T-helper 17 cell (primary cell): ENCODE measurements around the gene ITGB2. TPM values are rescaled to one million over a fixed set of nuclear protein-coding genes. Genes with fewer than 3 reads are reported as not detected.

Source experiments
- ATAC-seq: fragments of 150-1000 bp; cut with Tn5 transposase; 2 replicates; pipeline ENCODE4 v1.10.0; 2021; ENCODE audit warnings: mild to moderate bottlenecking, moderate library complexity
- DNase-seq, 3 donors: peaks; one replicate each; pipeline versions ENCODE4 v3.0.0 to v3.0.0-alpha.2; 2020 to 2021
- H3K9me3 ChIP-seq: one replicate; pipeline ENCODE4 v1.7.0; 2013; ENCODE audit warnings: low read length, mild to moderate bottlenecking; ENCODE audit not compliant: control insufficient read depth, poor library complexity, severe bottlenecking
- H3K27ac Mint-ChIP-seq: one replicate; pipeline ENCODE4 v1.8.0; 2022; ENCODE audit warnings: mild to moderate bottlenecking, moderate library complexity, mixed read lengths
- H3K27me3 Mint-ChIP-seq: one replicate; pipeline ENCODE4 v1.8.0; 2022; ENCODE audit warnings: mixed read lengths
- H3K36me3 Mint-ChIP-seq: one replicate; pipeline ENCODE4 v1.8.0; 2022; ENCODE audit warnings: low read depth, mixed read lengths
- H3K4me1 Mint-ChIP-seq: one replicate; pipeline ENCODE4 v1.8.0; 2022; ENCODE audit warnings: mild to moderate bottlenecking, mixed read lengths
- H3K4me3 Mint-ChIP-seq: one replicate; pipeline ENCODE4 v1.8.0; 2022; ENCODE audit warnings: mild to moderate bottlenecking, moderate library complexity, mixed read lengths
- total RNA-seq, 4 donors: library from RNA in 2 of 4; stranded (reverse) in 2 of 4; gene quantifications; one replicate each; pipeline ENCODE4 v1.2.3 and lab custom pipeline; 2022 to 2026

The ITGB2 gene
- total RNA-seq, 2 donors from 2014 or later: 248 to 359 TPM

DNA sequence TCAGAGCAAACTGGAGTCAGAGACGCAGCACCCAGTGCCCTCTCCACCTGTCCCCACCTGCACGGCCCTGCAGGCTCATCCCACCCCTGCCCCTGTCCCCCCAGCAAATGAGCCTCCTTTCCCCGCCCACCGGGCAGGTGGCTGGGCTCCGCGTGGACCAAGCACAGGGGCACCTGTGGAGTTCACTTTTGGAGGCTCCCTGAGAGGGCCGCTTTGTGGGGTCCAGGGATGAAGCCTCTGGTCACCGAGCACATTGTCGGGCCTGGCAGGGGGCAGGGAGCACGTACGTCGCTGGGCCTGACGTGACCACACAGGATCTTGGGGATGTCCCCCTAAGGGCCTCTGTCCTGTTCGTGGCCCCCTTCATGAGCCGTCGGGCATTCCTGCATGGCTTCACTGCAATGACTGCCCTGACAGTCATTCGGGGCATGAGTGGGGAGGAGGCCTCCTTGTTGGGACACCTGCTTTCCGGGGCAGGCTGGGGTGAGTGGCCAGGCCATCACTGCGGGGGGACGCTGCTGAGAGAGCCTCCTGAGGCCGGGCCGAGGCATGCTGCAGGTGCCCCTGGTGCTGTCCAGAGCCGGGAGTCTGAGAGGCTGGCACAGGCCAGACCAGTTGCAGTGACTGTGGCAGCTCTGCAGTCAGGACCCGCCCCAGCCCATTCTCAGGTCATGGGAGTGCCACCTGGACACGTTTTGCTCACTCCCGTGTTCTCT is 38.8 kb upstream of the ITGB2 start:
- Mint-ChIP-seq H3K36me3 (no peaks in the 10 kb centered on the region), H3K27me3 (no peaks in the 10 kb centered on the region), H3K4me3 (no peak overlapping the region), H3K4me1 (peaks cover 22% of the 10 kb centered on the region), H3K27ac (no peak overlapping the region)
- no peak for DNase-seq
- no peak for ATAC-seq
- no peaks in the 10 kb centered on the region for H3K9me3 ChIP-seq

DNA sequence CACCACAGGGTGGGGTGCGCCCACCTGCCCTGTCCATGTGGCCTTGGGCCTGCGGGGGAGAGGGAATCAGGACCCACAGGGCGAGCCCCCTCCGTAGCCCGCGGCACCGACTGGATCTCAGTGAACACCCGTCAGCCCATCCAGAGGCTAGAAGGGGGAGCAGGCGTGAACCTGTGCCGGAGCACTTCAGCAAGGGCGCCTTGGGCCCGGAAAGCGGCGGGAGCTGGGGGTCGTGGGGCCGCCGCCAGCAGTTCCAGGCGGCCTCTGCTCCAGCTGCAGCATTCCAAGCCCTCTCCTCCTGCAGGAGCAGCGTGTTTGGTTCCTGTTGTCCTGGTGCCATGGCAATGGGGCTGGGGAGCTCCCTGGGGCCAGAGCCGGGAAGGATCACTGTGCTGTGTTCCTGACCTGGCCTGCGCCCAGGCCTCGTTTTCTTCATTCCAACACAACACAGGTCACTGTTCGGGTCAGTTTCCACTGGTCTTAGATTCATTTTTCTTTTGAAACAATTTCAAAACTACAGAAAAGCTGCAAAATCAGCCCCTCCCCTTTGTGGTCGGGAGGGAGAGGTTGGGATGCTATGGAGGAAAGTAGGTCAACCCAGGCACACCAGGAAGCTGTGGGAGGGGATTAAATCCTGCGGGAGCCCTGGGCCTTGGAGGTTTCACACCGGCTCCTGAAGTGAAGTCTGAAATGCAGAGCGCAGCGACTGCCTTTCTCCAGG is 37.9 kb upstream of the ITGB2 start:
- ATAC-seq (no peak), DNase-seq (no peak)
- Mint-ChIP-seq H3K27me3 (no peaks in the 10 kb centered on the region), H3K4me1 (peaks cover 20% of the 10 kb centered on the region), H3K36me3 (no peaks in the 10 kb centered on the region), H3K4me3 (no peak overlapping the region), H3K27ac (no peak overlapping the region)
- no peaks in the 10 kb centered on the region for H3K9me3 ChIP-seq

DNA sequence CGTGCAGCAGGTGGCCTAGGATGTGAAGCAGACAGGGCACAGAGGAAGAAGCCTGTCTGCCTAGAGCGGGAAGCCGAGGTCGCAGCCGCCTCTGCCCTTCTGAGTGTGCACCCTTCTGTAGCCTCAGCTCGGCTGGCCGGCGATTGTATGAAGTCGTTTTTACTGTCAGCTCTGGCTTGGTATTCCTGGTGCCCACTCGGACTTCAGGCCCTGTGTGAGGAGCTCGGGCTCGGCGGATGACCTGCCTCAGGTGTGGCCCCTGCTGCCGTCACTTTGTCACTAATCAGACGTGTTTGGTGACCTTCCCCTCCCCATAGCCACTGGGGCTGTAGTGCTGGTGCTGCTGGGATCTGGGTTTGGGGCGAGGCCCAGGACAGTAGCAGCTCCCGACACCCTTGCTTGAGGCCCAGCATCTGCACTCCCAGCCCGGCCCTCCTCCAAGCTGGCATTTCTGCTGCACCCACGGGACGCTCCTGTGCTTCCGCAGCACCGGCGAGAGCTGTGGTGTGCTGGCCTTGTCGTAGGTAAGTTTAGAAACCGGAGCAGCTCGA is 37.3 kb upstream of the ITGB2 start:
- no peaks in the 10 kb centered on the region for H3K9me3 ChIP-seq
- H3K27ac Mint-ChIP-seq: no peak overlapping the region
- H3K4me1 Mint-ChIP-seq: peaks cover 17% of the 10 kb centered on the region
- no peak for ATAC-seq
- DNase-seq: no peak
- H3K4me3 Mint-ChIP-seq: no peak overlapping the region
- H3K36me3 Mint-ChIP-seq: no peaks in the 10 kb centered on the region
- no peaks in the 10 kb centered on the region for H3K27me3 Mint-ChIP-seq

DNA sequence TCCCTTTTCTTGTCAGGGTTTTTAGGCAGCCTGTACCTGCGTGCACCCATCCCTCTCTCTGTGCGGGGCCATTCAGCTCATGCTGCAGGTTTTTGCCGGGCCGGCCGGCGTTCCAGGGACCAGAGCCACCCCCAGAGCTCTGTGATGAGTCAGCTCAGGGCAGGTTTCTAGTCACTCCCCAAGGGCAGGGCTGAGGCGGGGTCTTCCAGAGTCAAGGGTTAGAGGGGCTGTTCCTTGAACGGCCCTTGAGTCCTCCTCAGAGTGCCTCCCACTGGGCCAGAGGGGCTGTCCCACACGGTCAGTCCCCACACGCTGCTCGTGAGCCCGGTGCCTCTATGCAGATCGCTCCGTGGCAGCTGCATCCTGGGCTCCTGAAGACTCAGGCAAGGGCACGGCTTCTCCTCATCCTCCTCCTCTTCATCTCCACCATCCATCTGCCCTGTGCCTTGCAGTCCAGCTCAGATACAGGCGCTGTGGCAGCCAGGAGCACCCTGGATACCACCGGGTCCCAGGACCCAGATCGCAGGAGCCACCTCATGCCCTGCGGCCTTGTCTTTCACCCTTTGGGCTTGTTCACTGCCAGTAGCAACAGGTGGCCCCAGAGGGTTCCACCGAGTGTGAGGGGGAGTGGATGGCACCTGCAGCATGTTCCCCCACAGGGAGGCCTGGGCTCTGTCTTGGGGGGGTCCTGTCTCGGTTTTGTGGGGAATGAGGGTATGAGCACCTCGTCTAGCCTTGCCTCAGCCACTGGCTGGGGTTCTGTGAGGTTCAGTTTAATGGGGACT is 36.5 kb upstream of the ITGB2 start:
- Mint-ChIP-seq H3K4me3 (no peak overlapping the region), H3K27ac (no peak overlapping the region), H3K4me1 (peaks cover 17% of the 10 kb centered on the region), H3K27me3 (no peaks in the 10 kb centered on the region), H3K36me3 (no peaks in the 10 kb centered on the region)
- ATAC-seq (no peak), DNase-seq (no peak)
- no peaks in the 10 kb centered on the region for H3K9me3 ChIP-seq

DNA sequence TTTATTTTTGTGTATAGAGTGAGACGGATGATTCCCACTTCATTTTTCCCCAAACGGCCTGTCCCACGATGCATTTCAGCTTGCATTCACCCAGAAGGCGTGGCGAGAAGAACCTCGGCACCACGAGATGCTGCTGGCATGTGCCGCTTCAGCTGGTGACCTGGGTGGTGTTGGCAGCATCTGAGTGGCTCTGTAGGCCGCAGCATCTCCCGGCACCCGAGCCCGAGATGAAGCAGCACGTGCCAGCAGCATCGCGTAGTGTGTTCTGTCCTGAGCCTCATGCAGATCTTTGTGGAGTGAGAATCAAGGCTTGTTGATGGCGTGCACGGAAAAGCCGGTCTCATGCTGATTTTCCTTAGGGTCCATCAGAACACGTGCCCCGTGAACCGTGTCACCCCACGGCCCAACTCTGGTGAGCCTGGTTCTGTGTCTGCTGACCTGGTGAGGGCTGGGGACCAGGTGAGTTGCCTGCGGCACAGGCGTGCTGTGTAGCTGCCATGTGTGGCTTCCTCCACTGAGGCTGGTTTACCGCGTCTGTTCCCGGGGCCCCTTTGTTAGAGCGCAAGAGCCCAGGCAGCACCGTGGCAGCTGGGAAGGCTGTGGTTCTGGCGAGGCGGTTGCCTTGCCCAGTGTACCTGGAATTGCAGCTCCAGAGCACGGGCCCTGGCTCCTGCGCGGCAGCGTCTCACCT is 35.8 kb upstream of the ITGB2 start:
- Mint-ChIP-seq H3K27me3 (no peaks in the 10 kb centered on the region), H3K4me1 (peaks cover 17% of the 10 kb centered on the region), H3K36me3 (no peaks in the 10 kb centered on the region), H3K27ac (no peak overlapping the region), H3K4me3 (no peak overlapping the region)
- DNase-seq (no peak), ATAC-seq (no peak)
- no peaks in the 10 kb centered on the region for H3K9me3 ChIP-seq

DNA sequence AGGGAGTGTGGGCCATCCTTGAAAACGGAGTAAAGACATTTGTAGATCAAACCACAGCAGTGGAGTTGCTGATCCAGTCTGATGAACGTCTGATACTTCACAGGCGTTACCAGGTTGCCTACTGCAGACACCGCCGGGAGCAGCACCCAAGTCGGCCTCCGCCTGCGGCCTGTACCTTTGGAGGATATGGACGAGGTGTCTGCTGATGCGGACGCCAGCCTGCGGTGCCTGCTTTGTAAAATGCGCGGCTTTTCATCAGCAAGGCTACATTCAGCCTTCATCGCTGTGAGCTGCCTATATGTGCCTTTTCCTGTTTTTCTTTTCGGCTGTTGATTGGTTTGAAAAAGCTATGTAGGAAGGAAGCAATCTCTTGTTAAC is 35.1 kb upstream of the ITGB2 start:
- no peak for DNase-seq
- H3K27ac Mint-ChIP-seq: peak overlapping the region; percentile 19
- no peak overlapping the region for H3K4me3 Mint-ChIP-seq

DNA sequence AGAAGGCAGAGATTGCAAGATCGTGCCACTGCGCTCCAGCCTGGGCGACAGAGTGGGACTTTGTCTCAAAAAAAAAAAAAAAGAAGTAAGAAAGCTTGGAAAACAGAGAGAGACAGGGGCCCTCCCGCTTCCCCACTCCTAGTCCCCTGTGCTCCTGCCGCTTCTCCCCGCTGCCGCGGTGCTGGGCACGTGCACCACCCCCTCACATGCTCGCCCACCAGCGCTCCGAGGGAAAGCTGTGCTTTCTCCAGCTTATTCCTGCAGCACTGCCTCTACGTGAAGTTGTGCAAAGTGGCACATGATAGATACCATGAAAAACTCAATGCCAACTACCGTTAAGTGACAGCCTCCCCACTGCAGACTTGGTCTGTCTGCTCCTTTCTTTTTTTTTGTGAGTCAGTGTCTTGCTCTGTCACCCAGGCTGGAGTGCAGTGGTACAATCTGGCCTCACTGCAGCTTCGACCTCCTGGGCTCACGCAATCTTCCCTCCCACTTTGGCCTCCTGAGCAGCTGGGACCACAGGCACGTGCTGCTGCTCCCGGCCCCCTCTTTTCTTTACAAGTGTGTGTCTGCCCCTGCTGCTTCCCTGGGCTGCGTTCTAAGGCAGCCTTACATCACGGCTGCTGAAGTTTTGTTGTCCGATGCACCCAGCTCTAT is 34.6 kb upstream of the ITGB2 start:
- H3K9me3 ChIP-seq: no peaks in the 10 kb centered on the region
- Mint-ChIP-seq H3K4me3 (no peak overlapping the region), H3K27me3 (no peaks in the 10 kb centered on the region), H3K4me1 (peaks cover 15% of the 10 kb centered on the region), H3K36me3 (no peaks in the 10 kb centered on the region), H3K27ac (peak overlapping the region; percentile 19)
- ATAC-seq: no peak
- DNase-seq: no peak

More for the DNA sequence above, 35.1 kb upstream of the ITGB2 start:
- no peak for ATAC-seq
- Mint-ChIP-seq H3K4me1 (peaks cover 17% of the 10 kb centered on the region), H3K36me3 (no peaks in the 10 kb centered on the region), H3K27me3 (no peaks in the 10 kb centered on the region)
- no peaks in the 10 kb centered on the region for H3K9me3 ChIP-seq

DNA sequence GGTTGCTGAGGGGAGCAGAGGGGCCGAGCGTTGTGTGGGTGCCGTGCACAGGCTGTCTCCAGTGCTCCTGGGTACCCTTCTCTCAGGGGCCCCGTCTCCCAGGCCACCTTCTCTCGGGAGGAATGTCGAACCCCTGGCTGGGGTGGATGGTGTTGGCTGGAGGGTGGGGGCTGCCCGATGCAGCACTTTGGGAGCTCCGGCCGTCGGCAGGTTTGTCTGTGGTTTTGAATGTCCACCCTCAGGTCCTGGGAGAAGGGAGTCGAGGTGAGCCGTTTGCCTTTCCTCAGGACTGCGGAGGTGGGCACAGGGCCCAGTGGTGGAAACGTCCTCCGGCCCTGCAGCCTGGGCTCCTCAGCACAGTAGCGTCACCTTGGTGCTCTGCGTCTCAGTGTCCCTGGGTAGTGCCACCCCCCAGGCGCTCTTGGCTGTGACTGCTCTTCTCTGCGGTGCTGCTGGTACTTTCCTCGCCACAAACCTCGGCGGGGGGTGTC is 33.6 kb upstream of the ITGB2 start:
- Mint-ChIP-seq H3K27ac (no peak overlapping the region), H3K4me3 (no peak overlapping the region), H3K36me3 (no peaks in the 10 kb centered on the region), H3K4me1 (peaks cover 19% of the 10 kb centered on the region), H3K27me3 (no peaks in the 10 kb centered on the region)
- H3K9me3 ChIP-seq: no peaks in the 10 kb centered on the region
- DNase-seq: no peak
- no peak for ATAC-seq

DNA sequence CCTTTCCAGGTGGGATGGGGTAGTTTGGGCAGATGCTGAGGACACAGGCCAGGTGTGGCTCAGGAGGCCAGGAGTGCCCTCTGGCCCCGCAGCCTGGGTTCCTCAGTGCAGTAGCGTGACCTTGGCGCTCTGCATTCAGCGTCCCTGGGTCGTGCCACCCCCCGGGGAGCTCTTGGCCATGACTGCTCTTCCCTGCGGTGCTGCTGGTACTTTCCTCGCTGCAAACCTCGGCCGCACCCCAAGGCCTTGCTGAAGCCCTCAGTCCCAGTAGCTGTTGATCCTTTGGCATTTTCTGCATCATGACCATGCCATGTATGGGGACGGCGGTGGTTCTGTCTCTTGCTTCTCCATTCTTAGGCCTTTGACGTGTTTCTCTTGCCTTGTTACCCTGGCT is 32.9 kb upstream of the ITGB2 start:
- no peak overlapping the region for H3K4me3 Mint-ChIP-seq
- no peaks in the 10 kb centered on the region for H3K36me3 Mint-ChIP-seq
- no peaks in the 10 kb centered on the region for H3K9me3 ChIP-seq
- peaks cover 15% of the 10 kb centered on the region for H3K4me1 Mint-ChIP-seq
- H3K27ac Mint-ChIP-seq: no peak overlapping the region
- no peak for ATAC-seq
- DNase-seq: no peak
- no peaks in the 10 kb centered on the region for H3K27me3 Mint-ChIP-seq

DNA sequence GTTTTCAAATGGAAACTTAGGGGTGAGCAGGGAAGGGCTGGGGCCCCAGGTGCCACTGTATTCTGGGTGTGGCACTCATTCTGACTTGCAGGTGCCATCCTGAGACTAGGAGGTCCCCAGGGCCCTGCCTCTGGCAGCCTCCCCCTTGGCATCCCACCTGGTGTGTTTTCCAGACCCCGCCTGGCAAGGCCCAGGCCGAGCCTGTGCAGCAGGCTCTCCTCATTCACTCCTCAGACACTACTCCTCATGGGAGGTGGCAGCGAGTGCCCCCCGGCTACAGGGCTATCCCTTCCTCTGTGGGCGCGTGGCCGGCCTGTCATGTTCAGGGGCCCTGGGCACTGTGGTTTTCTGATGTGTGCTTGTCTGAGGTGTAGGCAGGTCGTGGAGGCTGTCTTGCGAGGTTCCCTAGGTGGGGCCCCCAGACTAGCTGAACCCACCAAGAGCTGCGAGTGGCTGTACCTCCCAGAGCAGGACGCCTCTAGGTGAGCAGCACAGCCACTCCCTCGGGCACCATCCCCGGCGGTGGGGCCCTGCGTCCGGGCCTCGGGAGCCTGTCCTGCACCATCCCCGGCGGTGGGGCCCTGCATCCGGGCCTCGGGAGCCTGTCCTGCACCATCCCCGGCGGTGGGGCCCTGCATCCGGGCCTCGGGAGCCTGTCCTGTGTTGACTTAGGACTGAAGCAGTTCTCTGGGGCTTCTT is 32.4 kb upstream of the ITGB2 start:
- no peaks in the 10 kb centered on the region for H3K27me3 Mint-ChIP-seq
- no peaks in the 10 kb centered on the region for H3K9me3 ChIP-seq
- no peak overlapping the region for H3K27ac Mint-ChIP-seq
- ATAC-seq (no peak), DNase-seq (no peak)
- no peak overlapping the region for H3K4me3 Mint-ChIP-seq
- no peaks in the 10 kb centered on the region for H3K36me3 Mint-ChIP-seq
- peaks cover 15% of the 10 kb centered on the region for H3K4me1 Mint-ChIP-seq

DNA sequence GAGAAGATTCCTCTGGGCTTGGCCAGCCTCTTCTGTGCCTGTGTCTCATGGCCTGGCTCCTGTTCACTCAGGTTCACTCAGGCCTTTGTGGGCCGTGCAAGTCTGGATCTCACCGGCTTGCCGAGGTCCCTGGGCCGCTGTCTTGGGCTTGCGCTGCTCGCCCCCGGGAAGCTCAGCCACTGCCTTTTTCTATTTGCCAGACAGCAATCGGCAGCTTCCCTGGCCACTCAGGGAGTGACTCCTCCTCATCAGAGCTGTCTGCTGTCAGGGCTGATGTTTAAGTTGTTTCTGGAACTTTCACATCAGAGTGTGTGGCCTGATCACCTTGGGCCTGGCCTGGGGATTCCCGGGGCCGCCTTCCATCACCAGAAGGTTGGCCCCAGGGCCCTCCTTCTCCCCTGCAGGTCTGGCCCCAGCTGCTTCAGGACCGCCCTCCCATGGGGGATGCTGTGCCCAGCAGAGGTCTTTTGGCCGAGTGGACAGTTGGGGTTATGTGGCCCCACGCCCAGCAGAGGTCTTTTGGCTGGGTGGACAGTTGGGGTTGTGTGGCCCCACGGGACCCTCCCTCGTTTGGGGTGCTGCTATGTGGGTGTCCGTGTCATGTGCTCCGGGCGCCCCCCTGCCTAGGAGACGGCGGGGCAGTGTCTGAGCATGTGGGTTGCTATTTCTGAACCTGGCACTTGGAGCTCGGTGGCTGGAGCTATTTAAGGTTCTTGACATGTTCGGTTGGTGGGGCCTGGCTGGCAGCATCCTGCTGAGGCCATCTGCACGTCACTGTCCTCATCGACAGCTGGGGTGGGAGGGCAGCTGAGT is 31.6 kb upstream of the ITGB2 start:
- Mint-ChIP-seq H3K4me3 (no peak overlapping the region), H3K4me1 (peaks cover 11% of the 10 kb centered on the region), H3K27me3 (no peaks in the 10 kb centered on the region), H3K36me3 (no peaks in the 10 kb centered on the region), H3K27ac (no peak overlapping the region)
- no peak for DNase-seq
- no peak for ATAC-seq
- H3K9me3 ChIP-seq: no peaks in the 10 kb centered on the region
